SK-N-SH treated with all-trans-retinoic acid at 6 μM for 48 hours (cell line): Measurements from ENCODE around the gene PTPRT.

Source experiments
- ATAC-seq: fragments of 200-7000 bp; cut with Tn5 transposase; 3 replicates; pipeline ENCODE4 v1.9.1; 2020; ENCODE audit warnings: mild to moderate bottlenecking, moderate library complexity
- ARNTL ChIP-seq: fragments of 450-650 bp; formaldehyde crosslinking; IDR thresholded peaks from 2 replicates; pipeline ENCODE4 v1.5.0; 2020; ENCODE audit warnings: low read depth, mild to moderate bottlenecking, moderate library complexity, borderline replicate concordance
- BACH2 ChIP-seq: fragments of 250-450 bp; sonication (Bioruptor Pico); IDR thresholded peaks from 2 replicates; pipeline ENCODE4 v1.9.0; 2021; ENCODE audit warnings: mild to moderate bottlenecking, borderline replicate concordance
- CSDC2 ChIP-seq: fragments of 250-450 bp; sonication (Bioruptor Pico); IDR thresholded peaks from 2 replicates; pipeline ENCODE4 v1.5.0; 2020; ENCODE audit warnings: mild to moderate bottlenecking, moderate library complexity
- GLIS3 ChIP-seq: fragments of 250-450 bp; sonication (Bioruptor Pico); IDR thresholded peaks from 2 replicates; pipeline ENCODE4 v1.5.0; 2020; ENCODE audit warnings: mild to moderate bottlenecking, moderate library complexity
- ISL1 ChIP-seq: fragments of 250-450 bp; sonication (Bioruptor Pico); IDR thresholded peaks from 2 replicates; pipeline ENCODE4 v2.1.2; 2022; ENCODE audit warnings: mild to moderate bottlenecking, moderate library complexity
- PPARA ChIP-seq: fragments of 250-450 bp; sonication (Bioruptor Pico); IDR thresholded peaks from 2 replicates; pipeline ENCODE4 v1.5.0; 2020; ENCODE audit warnings: mild to moderate bottlenecking, borderline replicate concordance
- RARB ChIP-seq: fragments of 250-450 bp; sonication (Bioruptor Pico); IDR thresholded peaks from 2 replicates; pipeline ENCODE4 v1.8.0; 2021; ENCODE audit warnings: mild to moderate bottlenecking, moderate library complexity
- SNAI2 ChIP-seq: fragments of 250-450 bp; sonication (Bioruptor Pico); IDR thresholded peaks from 2 replicates; pipeline ENCODE4 v1.5.0; 2020; ENCODE audit warnings: mild to moderate bottlenecking, moderate library complexity
- TCF4 ChIP-seq: fragments of 250-450 bp; sonication (Bioruptor Pico); IDR thresholded peaks from 2 replicates; pipeline ENCODE4 v1.8.0; 2021; ENCODE audit warnings: mild to moderate bottlenecking, moderate library complexity, borderline replicate concordance
- TOX ChIP-seq: fragments of 250-450 bp; sonication (Bioruptor Pico); IDR thresholded peaks from 2 replicates; pipeline ENCODE4 v1.8.0; 2021; ENCODE audit warnings: mild to moderate bottlenecking, moderate library complexity, borderline replicate concordance
- ZC3H10 ChIP-seq: fragments of 250-450 bp; sonication (Bioruptor Pico); IDR thresholded peaks from 2 replicates; pipeline ENCODE4 v1.5.1; 2021; ENCODE audit warnings: mild to moderate bottlenecking, moderate library complexity
- ZNF565 ChIP-seq: fragments of 450-650 bp; formaldehyde crosslinking; conservative IDR thresholded peaks from 2 replicates; pipeline ENCODE4 v1.5.0; 2020; ENCODE audit warnings: low read depth, mild to moderate bottlenecking, moderate library complexity
- ZNF70 ChIP-seq: fragments of 450-650 bp; formaldehyde crosslinking; IDR thresholded peaks from 2 replicates; pipeline ENCODE4 v1.5.0; 2020; ENCODE audit warnings: mild to moderate bottlenecking, moderate library complexity
- ZNF8 ChIP-seq: fragments of 450-650 bp; formaldehyde crosslinking; IDR thresholded peaks from 2 replicates; pipeline ENCODE4 v1.5.0; 2020; ENCODE audit warnings: mild to moderate bottlenecking, moderate library complexity
- TF ChIP-seq, protein P1 (sequence below): fragments of 250-450 bp; sonication (Bioruptor Pico); IDR thresholded peaks from 2 replicates; pipeline ENCODE4 v1.8.0; 2021; ENCODE audit warnings: low read depth, mild to moderate bottlenecking, moderate library complexity, borderline replicate concordance
- TF ChIP-seq, protein P2 (sequence below): fragments of 250-450 bp; sonication (Bioruptor Pico); IDR thresholded peaks from 2 replicates; pipeline ENCODE4 v1.5.1; 2021; ENCODE audit warnings: mild to moderate bottlenecking, moderate library complexity
- TF ChIP-seq, protein P3 (sequence below): fragments of 250-450 bp; sonication (Bioruptor Pico); IDR thresholded peaks from 2 replicates; pipeline ENCODE4 v1.5.0; 2020; ENCODE audit warnings: mild to moderate bottlenecking, moderate library complexity
- TF ChIP-seq, protein P4 (sequence below): fragments of 250-450 bp; sonication (Bioruptor Pico); IDR thresholded peaks from 2 replicates; pipeline ENCODE4 v1.8.0; 2020; ENCODE audit warnings: mild to moderate bottlenecking, moderate library complexity, borderline replicate concordance
- TF ChIP-seq, protein P5 (sequence below): fragments of 250-450 bp; sonication (Bioruptor Pico); IDR thresholded peaks from 2 replicates; pipeline ENCODE4 v1.5.1; 2020; ENCODE audit warnings: low read depth, mild to moderate bottlenecking, moderate library complexity

The PTPRT gene

DNA sequence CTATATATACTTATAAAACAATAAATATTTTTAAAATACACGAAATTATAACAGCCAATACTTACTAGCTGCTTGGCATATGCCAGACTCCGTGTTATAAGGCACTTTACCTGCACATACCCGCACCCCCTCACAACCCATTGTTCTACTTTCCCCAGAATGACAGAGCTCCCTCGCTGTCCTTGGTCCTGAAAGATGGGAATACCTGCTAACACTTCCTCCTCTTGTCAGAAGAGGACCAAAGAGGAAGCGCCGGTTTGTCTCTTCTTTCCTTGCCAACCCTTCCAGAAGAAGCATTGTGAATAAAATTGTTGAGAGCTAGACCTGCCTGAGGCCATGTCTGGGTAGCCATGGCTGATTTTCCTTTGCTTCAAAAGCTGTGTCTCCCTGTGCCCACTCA, 149.3 kb downstream of the PTPRT start:
- no peak for ATAC-seq
- TF ChIP-seq, protein P1, sequence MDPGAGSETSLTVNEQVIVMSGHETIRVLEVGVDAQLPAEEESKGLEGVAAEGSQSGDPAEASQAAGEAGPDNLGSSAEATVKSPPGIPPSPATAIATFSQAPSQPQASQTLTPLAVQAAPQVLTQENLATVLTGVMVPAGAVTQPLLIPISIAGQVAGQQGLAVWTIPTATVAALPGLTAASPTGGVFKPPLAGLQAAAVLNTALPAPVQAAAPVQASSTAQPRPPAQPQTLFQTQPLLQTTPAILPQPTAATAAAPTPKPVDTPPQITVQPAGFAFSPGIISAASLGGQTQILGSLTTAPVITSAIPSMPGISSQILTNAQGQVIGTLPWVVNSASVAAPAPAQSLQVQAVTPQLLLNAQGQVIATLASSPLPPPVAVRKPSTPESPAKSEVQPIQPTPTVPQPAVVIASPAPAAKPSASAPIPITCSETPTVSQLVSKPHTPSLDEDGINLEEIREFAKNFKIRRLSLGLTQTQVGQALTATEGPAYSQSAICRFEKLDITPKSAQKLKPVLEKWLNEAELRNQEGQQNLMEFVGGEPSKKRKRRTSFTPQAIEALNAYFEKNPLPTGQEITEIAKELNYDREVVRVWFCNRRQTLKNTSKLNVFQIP (CRISPR knock-in tag), result no peak
- TF ChIP-seq BACH2 (CRISPR knock-in tag), result no peak
- TF ChIP-seq, protein P2, sequence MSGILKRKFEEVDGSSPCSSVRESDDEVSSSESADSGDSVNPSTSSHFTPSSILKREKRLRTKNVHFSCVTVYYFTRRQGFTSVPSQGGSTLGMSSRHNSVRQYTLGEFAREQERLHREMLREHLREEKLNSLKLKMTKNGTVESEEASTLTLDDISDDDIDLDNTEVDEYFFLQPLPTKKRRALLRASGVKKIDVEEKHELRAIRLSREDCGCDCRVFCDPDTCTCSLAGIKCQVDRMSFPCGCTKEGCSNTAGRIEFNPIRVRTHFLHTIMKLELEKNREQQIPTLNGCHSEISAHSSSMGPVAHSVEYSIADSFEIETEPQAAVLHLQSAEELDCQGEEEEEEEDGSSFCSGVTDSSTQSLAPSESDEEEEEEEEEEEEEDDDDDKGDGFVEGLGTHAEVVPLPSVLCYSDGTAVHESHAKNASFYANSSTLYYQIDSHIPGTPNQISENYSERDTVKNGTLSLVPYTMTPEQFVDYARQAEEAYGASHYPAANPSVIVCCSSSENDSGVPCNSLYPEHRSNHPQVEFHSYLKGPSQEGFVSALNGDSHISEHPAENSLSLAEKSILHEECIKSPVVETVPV (CRISPR knock-in tag), result no peak
- TF ChIP-seq, protein P3, sequence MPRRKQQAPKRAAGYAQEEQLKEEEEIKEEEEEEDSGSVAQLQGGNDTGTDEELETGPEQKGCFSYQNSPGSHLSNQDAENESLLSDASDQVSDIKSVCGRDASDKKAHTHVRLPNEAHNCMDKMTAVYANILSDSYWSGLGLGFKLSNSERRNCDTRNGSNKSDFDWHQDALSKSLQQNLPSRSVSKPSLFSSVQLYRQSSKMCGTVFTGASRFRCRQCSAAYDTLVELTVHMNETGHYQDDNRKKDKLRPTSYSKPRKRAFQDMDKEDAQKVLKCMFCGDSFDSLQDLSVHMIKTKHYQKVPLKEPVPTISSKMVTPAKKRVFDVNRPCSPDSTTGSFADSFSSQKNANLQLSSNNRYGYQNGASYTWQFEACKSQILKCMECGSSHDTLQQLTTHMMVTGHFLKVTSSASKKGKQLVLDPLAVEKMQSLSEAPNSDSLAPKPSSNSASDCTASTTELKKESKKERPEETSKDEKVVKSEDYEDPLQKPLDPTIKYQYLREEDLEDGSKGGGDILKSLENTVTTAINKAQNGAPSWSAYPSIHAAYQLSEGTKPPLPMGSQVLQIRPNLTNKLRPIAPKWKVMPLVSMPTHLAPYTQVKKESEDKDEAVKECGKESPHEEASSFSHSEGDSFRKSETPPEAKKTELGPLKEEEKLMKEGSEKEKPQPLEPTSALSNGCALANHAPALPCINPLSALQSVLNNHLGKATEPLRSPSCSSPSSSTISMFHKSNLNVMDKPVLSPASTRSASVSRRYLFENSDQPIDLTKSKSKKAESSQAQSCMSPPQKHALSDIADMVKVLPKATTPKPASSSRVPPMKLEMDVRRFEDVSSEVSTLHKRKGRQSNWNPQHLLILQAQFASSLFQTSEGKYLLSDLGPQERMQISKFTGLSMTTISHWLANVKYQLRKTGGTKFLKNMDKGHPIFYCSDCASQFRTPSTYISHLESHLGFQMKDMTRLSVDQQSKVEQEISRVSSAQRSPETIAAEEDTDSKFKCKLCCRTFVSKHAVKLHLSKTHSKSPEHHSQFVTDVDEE (CRISPR knock-in tag), result no peak

DNA sequence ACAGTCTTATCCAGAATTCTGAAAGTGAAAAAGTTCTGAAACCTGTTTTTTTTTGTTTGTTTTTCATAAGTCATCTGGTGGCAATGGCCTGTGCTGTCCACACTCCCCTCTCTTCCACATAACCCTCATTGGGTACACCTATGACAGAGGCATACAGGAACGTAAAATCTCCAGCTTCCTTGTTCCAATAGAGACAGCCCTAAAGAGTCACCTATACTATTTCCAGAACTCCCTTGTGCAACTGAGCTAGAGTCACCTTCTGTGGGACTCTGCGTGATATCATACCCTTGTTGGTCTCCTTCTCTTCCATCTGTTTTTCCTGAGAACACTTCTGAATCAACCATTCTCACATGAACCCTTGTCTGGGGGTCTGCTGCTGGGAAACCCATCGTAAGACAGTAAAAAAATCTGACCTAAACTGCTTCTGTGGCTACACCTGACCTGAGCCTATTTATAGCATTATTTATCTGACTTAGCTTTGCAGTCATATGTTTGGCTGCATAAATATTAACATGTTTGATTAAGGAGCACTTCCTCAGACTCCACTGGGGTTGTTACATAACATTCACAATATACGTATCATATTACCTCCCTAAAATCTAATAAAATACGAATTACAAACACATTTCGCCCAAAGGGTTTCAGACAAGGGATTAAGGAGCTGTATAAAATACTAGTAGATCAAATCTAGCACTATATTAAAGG, 151.9 kb downstream of the PTPRT start:
- no peak for ATAC-seq

More for the DNA sequence above, 151.9 kb downstream of the PTPRT start:
- TF ChIP-seq CSDC2 (CRISPR knock-in tag) (no peak), ISL1 (CRISPR knock-in tag) (no peak), TOX (CRISPR knock-in tag) (no peak), SNAI2 (no peak), GLIS3 (CRISPR knock-in tag) (no peak), ZNF565 (CRISPR knock-in tag) (no peak), BACH2 (CRISPR knock-in tag) (no peak), ARNTL (CRISPR knock-in tag) (no peak), PPARA (CRISPR knock-in tag) (no peak), ZNF70 (CRISPR knock-in tag) (no peak), ZNF8 (CRISPR knock-in tag) (no peak), TCF4 (CRISPR knock-in tag) (no peak), RARB (CRISPR knock-in tag) (no peak), ZC3H10 (CRISPR knock-in tag) (no peak)
- TF ChIP-seq, protein P2 (CRISPR knock-in tag), result no peak
- TF ChIP-seq, protein P3 (CRISPR knock-in tag), result no peak
- TF ChIP-seq, protein P4, sequence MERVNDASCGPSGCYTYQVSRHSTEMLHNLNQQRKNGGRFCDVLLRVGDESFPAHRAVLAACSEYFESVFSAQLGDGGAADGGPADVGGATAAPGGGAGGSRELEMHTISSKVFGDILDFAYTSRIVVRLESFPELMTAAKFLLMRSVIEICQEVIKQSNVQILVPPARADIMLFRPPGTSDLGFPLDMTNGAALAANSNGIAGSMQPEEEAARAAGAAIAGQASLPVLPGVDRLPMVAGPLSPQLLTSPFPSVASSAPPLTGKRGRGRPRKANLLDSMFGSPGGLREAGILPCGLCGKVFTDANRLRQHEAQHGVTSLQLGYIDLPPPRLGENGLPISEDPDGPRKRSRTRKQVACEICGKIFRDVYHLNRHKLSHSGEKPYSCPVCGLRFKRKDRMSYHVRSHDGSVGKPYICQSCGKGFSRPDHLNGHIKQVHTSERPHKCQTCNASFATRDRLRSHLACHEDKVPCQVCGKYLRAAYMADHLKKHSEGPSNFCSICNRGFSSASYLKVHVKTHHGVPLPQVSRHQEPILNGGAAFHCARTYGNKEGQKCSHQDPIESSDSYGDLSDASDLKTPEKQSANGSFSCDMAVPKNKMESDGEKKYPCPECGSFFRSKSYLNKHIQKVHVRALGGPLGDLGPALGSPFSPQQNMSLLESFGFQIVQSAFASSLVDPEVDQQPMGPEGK (CRISPR knock-in tag), result no peak
- TF ChIP-seq, protein P5, sequence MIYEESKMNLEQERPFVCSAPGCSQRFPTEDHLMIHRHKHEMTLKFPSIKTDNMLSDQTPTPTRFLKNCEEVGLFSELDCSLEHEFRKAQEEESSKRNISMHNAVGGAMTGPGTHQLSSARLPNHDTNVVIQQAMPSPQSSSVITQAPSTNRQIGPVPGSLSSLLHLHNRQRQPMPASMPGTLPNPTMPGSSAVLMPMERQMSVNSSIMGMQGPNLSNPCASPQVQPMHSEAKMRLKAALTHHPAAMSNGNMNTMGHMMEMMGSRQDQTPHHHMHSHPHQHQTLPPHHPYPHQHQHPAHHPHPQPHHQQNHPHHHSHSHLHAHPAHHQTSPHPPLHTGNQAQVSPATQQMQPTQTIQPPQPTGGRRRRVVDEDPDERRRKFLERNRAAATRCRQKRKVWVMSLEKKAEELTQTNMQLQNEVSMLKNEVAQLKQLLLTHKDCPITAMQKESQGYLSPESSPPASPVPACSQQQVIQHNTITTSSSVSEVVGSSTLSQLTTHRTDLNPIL, result no peak
